ENCODE results near the gene ISYNA1. TPM values are rescaled to one million over a fixed set of nuclear protein-coding genes. Genes with fewer than 3 reads are reported as not detected.

Gene ISYNA1
- total and polyA plus RNA-seq, 2 of the 13 experiments (the other 11 are each of a cell fraction or from before 2014, with no cell fraction given), result 29.6 to 48.5 TPM

DNA sequence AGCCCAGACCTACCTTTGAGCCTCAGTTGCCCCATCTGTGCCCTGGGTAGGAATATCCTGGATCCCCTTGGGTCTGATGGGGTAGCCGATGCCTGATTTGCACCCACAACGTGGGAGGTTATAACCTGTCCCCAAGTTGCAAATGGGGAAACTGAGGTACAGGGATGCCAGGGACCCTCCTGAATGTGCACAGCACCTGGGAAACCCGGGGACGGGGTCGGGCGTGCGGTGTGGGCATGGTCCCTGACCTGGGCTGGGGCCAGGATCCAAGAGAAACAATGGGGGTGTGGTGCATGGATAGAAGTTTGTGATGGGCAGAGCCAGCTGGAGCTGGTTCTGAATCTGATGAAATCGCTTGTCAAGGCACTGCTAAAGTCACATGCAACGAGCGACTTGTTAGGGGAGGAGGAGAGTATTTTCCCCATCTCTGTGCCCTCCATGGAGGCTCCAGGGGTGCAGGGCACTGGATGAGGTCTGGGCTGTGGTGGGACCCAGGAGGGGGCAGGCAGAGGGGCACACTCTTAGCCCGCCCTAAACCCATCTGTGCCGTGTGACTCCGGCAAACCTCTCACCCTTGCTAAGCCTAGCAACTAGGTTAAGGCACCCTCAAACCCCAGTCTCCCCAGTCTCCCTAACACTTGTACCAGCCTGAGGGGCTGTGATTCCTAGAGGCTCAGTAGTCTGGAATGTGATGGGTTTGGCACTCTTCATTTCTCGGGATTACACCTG lies 51.2 kb downstream of the ISYNA1 start:
- Histone ChIP-seq H3K9ac (ENCODE audit: insufficient read depth, low read depth, low read length) (peak overlapping the region; percentile 84), H3K79me2 (ENCODE audit: insufficient read depth, low read length) (peaks cover 57% of the 10 kb centered on the region), H3K4me1 (ENCODE audit: insufficient read depth, low read length) (peaks cover 42% of the 10 kb centered on the region), H3K27me3 (ENCODE audit: control insufficient read depth in 1 of 2, insufficient read depth in 2 of 2, low read length in 2 of 2) (no peaks in the 10 kb centered on the region; a peak in 1 of 5 replicates), H2AFZ (ENCODE audit: low read length) (no peak overlapping the region), H4K20me1 (ENCODE audit: insufficient read depth, low read length) (peaks cover 42% of the 10 kb centered on the region), H3K9me3 (ENCODE audit: low read length) (no peaks in the 10 kb centered on the region), H3K4me2 (ENCODE audit: low read depth, low read length) (peak overlapping the region; percentile 90), H3K4me3 (replicated peaks in 1 of 3; ENCODE audit: insufficient read depth in 1 of 3, low read depth in 2 of 3, low read length in 3 of 3) (peak overlapping the region; percentile 86 to 95 (median 91)), H3K27ac (ENCODE audit: extremely low read length, insufficient read depth, low read length) (peak overlapping the region; percentile 80), H3K36me3 (replicated peaks in 1 of 2; ENCODE audit: control insufficient read depth in 1 of 2, insufficient read depth in 2 of 2, low read length in 2 of 2) (peaks cover 4 to 24% of the 10 kb centered on the region in 2 experiments; a peak in 4 of 5 replicates)
- intact Hi-C loops (cut with micrococcal nuclease; ENCODE audit: unreplicated experiment) (loop anchor here (2.0 to 5.0 kb wide), 2 partner anchors 24 to 39 kb away; no protein-coding TSS in a partner anchor), in situ Hi-C loops (cut with HindIII; ENCODE audit: extremely low pct_ligation_motif_present, low pct_unique_long_range_greater_than_20kb) (no loop called here)
- 3% methylated on average over 11 of the region's 14 CpGs for WGBS (ENCODE audit: low lambda C conversion rate)
- ChIA-PET CTCF (ENCODE audit: low intra/inter-chr PET ratio, low total read pairs) (interaction anchor here (0.9 to 4.4 kb wide), 5 partner anchors 13 to 37 kb away, joined by 3 to 20 read pairs (median 8); no protein-coding TSS in a partner anchor), POLR2A (interaction anchor here (0.9 to 14.3 kb wide), 23 partner anchors 9 to 1893 kb away, joined by 3 to 514 read pairs (median 12); partner anchors contain the start of genes IQCN, JUND, LSM4 and PGPEP1)
- DNase-seq (ENCODE audit: low spot score), result no peak
- FAIRE-seq, result no peak
- no peak for ATAC-seq
- BruUV-seq (replicated peaks), result TSS peak; percentile 51
- TF ChIP-seq ZFP37 (CRISPR knock-in tag; IDR thresholded peaks at IDR 0.05; ENCODE audit: borderline replicate concordance) (0 out of 2 replicates have a peak, but pooled peaks have one; percentile 12), THAP8 (CRISPR knock-in tag; IDR thresholded peaks at IDR 0.05; ENCODE audit: borderline replicate concordance) (peak; percentile 67; the same call in 1 of the 2 replicates), SNAPC2 (CRISPR knock-in tag; IDR thresholded peaks at IDR 0.05) (0 out of 2 replicates have a peak, but pooled peaks have one; percentile 1), TMF1 (CRISPR knock-in tag; IDR thresholded peaks at IDR 0.05; ENCODE audit: low read depth) (peak; percentile 65; the same call in 1 of the 2 replicates), PITX1 (CRISPR knock-in tag; IDR thresholded peaks at IDR 0.05) (no peak), SMYD3 (CRISPR knock-in tag; IDR thresholded peaks at IDR 0.05) (0 out of 2 replicates have a peak, but pooled peaks have one; percentile 42), TCF7 (IDR thresholded peaks at IDR 0.05; ENCODE audit: low read depth) (no peak), ZNF607 (CRISPR knock-in tag; IDR thresholded peaks at IDR 0.05; ENCODE audit: borderline replicate concordance) (peak; percentile 48), DMTF1 (CRISPR knock-in tag; IDR thresholded peaks at IDR 0.05) (0 out of 2 replicates have a peak, but pooled peaks have one; percentile 11), AHR (CRISPR knock-in tag; IDR thresholded peaks at IDR 0.05) (no peak), MXD4 (CRISPR knock-in tag; IDR thresholded peaks at IDR 0.05) (no peak), PHF8 (CRISPR knock-in tag; IDR thresholded peaks at IDR 0.05) (no peak), ZNF574 (CRISPR knock-in tag; IDR thresholded peaks at IDR 0.05) (no peak), ZNF430 (CRISPR knock-in tag; IDR thresholded peaks at IDR 0.05) (0 out of 2 replicates have a peak, but pooled peaks have one; percentile 41)
- TF ChIP-seq, protein P1, sequence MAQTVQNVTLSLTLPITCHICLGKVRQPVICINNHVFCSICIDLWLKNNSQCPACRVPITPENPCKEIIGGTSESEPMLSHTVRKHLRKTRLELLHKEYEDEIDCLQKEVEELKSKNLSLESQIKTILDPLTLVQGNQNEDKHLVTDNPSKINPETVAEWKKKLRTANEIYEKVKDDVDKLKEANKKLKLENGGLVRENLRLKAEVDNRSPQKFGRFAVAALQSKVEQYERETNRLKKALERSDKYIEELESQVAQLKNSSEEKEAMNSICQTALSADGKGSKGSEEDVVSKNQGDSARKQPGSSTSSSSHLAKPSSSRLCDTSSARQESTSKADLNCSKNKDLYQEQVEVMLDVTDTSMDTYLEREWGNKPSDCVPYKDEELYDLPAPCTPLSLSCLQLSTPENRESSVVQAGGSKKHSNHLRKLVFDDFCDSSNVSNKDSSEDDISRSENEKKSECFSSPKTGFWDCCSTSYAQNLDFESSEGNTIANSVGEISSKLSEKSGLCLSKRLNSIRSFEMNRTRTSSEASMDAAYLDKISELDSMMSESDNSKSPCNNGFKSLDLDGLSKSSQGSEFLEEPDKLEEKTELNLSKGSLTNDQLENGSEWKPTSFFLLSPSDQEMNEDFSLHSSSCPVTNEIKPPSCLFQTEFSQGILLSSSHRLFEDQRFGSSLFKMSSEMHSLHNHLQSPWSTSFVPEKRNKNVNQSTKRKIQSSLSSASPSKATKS (CRISPR knock-in tag; IDR thresholded peaks at IDR 0.05), result peak; percentile 38; the same call in 1 of the 2 replicates
